Fibroblast of villous mesenchyme (primary cell): ENCODE measurements around the gene SLC5A1. TPM values are rescaled to one million over a fixed set of nuclear protein-coding genes. Genes with fewer than 3 reads are reported as not detected.
"Not testable (repeated sequence)": the region's sequence is repeated elsewhere in the genome, so short reads cannot be mapped to it uniquely, and the experiment has no call there.

Source experiments
- DNase-seq: peaks from one replicate; pipeline ENCODE4 v3.0.0-alpha.2; 2010; ENCODE audit warnings: low read depth
- H3K4me3 ChIP-seq: 2 replicates; pipeline ENCODE4 v1.5.1; 2011; ENCODE audit warnings: low read depth, mild to moderate bottlenecking, low read length
- CTCF ChIP-seq: IDR thresholded peaks from 2 replicates; pipeline ENCODE4 v1.5.1; 2012; ENCODE audit warnings: low read depth, mild to moderate bottlenecking, low read length; ENCODE audit not compliant: insufficient read depth
- total RNA-seq: library from RNA; depleted of rRNA; stranded (reverse); fragments of >200 nt; gene quantifications from 2 replicates; pipeline ENCODE4 v1.2.3, GENCODE V29; 2012

Gene SLC5A1
- total RNA-seq, 1 donor: not detected

GRCh38 chr22:32120603-32121002 is 77.5 kb downstream of the SLC5A1 start:
- no peak for DNase-seq
- H3K4me3 ChIP-seq: no peak overlapping the region
- TF ChIP-seq CTCF: no peak

GRCh38 chr22:32122899-32123298 is 79.8 kb downstream of the SLC5A1 start:
- DNase-seq: no peak
- TF ChIP-seq CTCF: no peak
- H3K4me3 ChIP-seq: no peak overlapping the region

DNA sequence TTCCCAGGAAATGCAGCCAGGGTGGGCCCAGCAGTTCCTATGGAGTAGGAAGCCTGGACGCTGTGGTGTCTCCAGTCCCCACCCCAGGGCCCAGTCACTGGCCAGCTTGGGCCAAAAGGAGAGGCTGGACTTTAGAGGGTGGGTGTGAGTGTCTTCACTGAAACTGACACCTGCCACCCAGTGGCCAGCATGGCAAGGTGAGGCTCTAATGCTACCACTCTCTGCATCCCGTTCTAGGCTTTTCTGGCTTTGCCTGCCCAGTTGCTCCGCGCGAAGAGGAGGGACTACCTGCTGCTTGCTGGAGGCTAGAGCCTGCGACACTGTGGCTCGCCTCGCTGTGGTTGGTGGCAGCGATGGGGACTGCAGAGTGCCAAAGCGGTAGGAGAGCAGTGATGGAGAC is 80.6 kb downstream of the SLC5A1 start:
- no peak for TF ChIP-seq CTCF
- no peak overlapping the region for H3K4me3 ChIP-seq
- no peak for DNase-seq

DNA sequence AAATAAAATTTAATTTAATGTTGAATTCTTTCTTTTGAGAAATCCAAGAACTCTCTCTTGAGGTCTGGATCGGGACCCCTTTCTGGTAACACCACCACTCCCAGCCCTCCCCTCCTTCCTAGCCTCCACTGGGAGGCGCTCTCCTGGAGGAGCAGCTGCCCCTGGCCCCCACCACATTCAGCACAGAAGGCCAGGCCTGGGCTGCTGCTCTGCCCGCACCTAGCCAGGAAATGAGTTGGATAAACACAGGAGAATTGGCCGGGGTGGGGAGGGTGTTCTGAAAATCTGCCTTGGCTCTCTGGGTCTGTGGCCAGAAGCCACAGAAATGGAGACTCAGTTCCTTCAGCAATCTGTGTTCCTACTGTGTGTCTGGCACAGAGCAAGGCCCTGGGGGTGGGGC is 84.8 kb downstream of the SLC5A1 start:
- H3K4me3 ChIP-seq: no peak overlapping the region
- TF ChIP-seq CTCF: no peak
- no peak for DNase-seq

DNA sequence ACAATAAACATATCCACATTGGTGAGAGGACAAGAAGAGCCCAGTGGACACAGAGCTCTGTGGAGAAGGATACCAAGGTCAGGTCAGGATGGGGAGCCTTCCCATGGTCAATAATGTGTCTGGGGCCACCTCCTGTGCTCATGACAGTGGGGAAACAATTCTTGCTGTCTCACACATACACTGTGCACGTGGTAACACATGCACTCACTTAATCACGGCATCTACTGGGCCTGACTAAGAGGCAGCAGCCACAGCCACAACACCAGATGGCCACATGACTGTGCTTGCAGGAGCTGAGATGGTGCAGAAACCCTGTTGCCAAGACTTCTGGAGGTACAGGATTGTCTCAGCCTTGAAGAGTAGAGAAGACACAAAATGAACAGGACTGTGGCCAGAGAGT is 87.4 kb downstream of the SLC5A1 start:
- no peak for TF ChIP-seq CTCF
- DNase-seq: no peak
- H3K4me3 ChIP-seq: no peak overlapping the region

GRCh38 chr22:32132126-32132525 is 89.1 kb downstream of the SLC5A1 start:
- no peak overlapping the region for H3K4me3 ChIP-seq
- DNase-seq: no peak
- no peak for TF ChIP-seq CTCF

DNA sequence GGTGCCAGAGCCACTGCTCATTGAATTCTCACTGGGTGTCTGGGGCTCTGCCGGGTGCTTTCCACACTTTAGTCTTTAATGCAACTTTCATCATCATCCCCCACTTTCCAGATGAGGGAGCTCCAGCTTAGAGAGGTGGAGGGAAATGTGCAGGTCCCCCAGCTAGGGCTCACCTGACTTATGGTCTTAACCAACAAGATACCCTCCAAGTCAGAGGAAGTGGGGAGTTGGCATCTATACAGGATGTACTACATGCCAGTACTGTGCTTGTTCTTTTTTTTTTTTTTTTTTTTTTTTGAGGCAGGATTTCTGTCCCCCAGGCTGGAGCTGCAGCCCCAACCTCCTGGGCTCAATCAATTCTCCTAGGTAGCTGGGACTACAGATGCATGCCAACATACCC is 89.7 kb downstream of the SLC5A1 start:
- TF ChIP-seq CTCF: no peak
- no peak overlapping the region for H3K4me3 ChIP-seq
- DNase-seq: no peak

DNA sequence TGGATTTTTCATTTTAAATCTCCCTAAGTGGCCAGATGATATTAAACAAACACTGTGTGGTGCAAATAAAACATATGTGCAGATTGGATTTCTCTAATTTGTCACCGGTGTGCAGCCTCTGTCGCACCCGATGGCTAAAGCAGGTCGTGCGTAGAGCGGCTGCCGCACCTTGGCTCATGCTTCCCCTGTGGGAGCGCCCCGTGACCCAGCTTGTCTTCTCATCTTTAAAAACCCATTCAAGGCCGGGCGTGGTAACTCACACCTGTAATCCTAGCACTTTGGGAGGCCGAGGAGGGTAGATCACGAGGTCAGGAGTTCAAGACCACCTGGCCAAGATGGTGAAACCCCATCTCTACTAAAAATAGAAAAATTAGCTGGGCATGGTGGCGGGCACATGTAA is 91.7 kb downstream of the SLC5A1 start:
- not testable (repeated sequence) for DNase-seq

GRCh38 chr22:32135958-32136357 is 92.9 kb downstream of the SLC5A1 start:
- not testable (repeated sequence) for H3K4me3 ChIP-seq
- DNase-seq: peak; percentile 14

More for the DNA sequence above, 91.7 kb downstream of the SLC5A1 start:
- not testable (repeated sequence) for H3K4me3 ChIP-seq

DNA sequence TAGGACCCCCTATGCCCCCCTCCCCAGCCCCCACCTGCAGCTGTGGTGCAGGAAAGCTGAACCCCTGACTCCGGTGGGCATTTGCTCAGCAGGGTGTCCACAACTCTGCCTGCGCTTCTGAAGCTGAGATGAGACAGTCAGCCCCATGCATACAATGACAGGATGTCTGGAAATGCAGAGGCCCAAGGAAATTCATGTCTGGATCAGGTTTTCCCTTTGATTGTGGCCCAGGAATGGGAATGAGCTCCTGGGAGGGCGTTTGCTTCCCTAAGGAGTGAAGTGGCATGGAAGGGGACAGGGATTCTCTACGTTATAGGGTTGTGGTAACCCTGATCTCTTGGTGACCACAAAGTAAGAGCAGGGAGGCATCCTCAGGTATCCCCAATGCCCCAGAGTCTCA is 93.8 kb downstream of the SLC5A1 start:
- not testable (repeated sequence) for DNase-seq, H3K4me3 ChIP-seq

- peak; percentile 34 for DNase-seq
- H3K4me3 ChIP-seq: peak overlapping the region; percentile 40
These were observed 94.8 kb downstream of the SLC5A1 start for GRCh38 chr22:32137731-32138324.
